ENCODE data around the gene RIN3. TPM values are rescaled to one million over a fixed set of nuclear protein-coding genes. Genes with fewer than 3 reads are reported as not detected.

RIN3 gene
- total RNA-seq, 1 experiment from 2014 or later = 2.4 TPM

GRCh38 chr14:92685784-92686355, 172.3 kb downstream of the RIN3 start:
- Histone ChIP-seq H3K36me3 (ENCODE audit: insufficient read depth, low read length, poor library complexity, severe bottlenecking) (no peaks in the 10 kb centered on the region), H3K27me3 (replicated peaks; ENCODE audit: insufficient read depth, low read depth, low read length, poor library complexity) (no peaks in the 10 kb centered on the region), H3K27ac (ENCODE audit: low read depth, low read length, poor library complexity, severe bottlenecking) (no peak overlapping the region), H3K9me3 (ENCODE audit: low read depth, low read length, poor library complexity, severe bottlenecking) (no peaks in the 10 kb centered on the region), H3K4me3 (ENCODE audit: low read depth, low read length, poor library complexity, severe bottlenecking) (no peak overlapping the region), H3K4me1 (ENCODE audit: insufficient read depth, low read length, poor library complexity, severe bottlenecking) (peaks cover 11% of the 10 kb centered on the region)
- no TSS peak for BruUV-seq (replicated peaks)
- TF ChIP-seq CTCF (conservative IDR thresholded peaks at IDR 0.05; ENCODE audit: low read depth, low read length) (no peak), EZH2 (IDR thresholded peaks at IDR 0.05; ENCODE audit: borderline replicate concordance, low read depth, low read length, poor library complexity, severe bottlenecking) (no peak)
- intact Hi-C loops (cut with micrococcal nuclease; ENCODE audit: unreplicated experiment) = loop anchor here (2.0 to 10.0 kb wide), 2 partner anchors 99 to 321 kb away; no protein-coding TSS in a partner anchor
- POLR2A ChIA-PET (ENCODE audit: low non-redundant PET) = no interaction called here
- no peak for DNase-seq (ENCODE audit: low spot score)
- CTCF ChIA-PET = interaction anchor here (1.7 kb wide), 1 partner anchor 98 kb away, joined by 9 read pairs; no protein-coding TSS in a partner anchor

GRCh38 chr14:92686411-92686899, 172.9 kb downstream of the RIN3 start:
- Histone ChIP-seq H3K4me3 (ENCODE audit: low read depth, low read length, poor library complexity, severe bottlenecking) (peak overlapping the region; percentile 37), H3K36me3 (ENCODE audit: insufficient read depth, low read length, poor library complexity, severe bottlenecking) (no peaks in the 10 kb centered on the region), H3K27me3 (replicated peaks; ENCODE audit: insufficient read depth, low read depth, low read length, poor library complexity) (no peaks in the 10 kb centered on the region), H3K9me3 (ENCODE audit: low read depth, low read length, poor library complexity, severe bottlenecking) (no peaks in the 10 kb centered on the region), H3K27ac (ENCODE audit: low read depth, low read length, poor library complexity, severe bottlenecking) (no peak overlapping the region), H3K4me1 (ENCODE audit: insufficient read depth, low read length, poor library complexity, severe bottlenecking) (peaks cover 11% of the 10 kb centered on the region)
- no TSS peak for BruUV-seq (replicated peaks)
- no peak for DNase-seq (ENCODE audit: low spot score)
- ChIA-PET CTCF (interaction anchor here (0.6 to 1.7 kb wide), 5 partner anchors 18 to 97 kb away, joined by 3 to 9 read pairs (median 3); no protein-coding TSS in a partner anchor), POLR2A (ENCODE audit: low non-redundant PET) (no interaction called here)
- intact Hi-C loops (cut with micrococcal nuclease; ENCODE audit: unreplicated experiment) = loop anchor here (2.0 to 10.0 kb wide), 2 partner anchors 98 to 322 kb away; no protein-coding TSS in a partner anchor
- TF ChIP-seq CTCF (conservative IDR thresholded peaks at IDR 0.05; ENCODE audit: low read depth, low read length) (no peak), EZH2 (IDR thresholded peaks at IDR 0.05; ENCODE audit: borderline replicate concordance, low read depth, low read length, poor library complexity, severe bottlenecking) (no peak)

GRCh38 chr14:92686900-92687427, 173.4 kb downstream of the RIN3 start:
- Histone ChIP-seq H3K4me3 (ENCODE audit: low read depth, low read length, poor library complexity, severe bottlenecking) (peak overlapping the region; percentile 37), H3K27me3 (replicated peaks; ENCODE audit: insufficient read depth, low read depth, low read length, poor library complexity) (no peaks in the 10 kb centered on the region), H3K9me3 (ENCODE audit: low read depth, low read length, poor library complexity, severe bottlenecking) (no peaks in the 10 kb centered on the region), H3K4me1 (ENCODE audit: insufficient read depth, low read length, poor library complexity, severe bottlenecking) (peaks cover 11% of the 10 kb centered on the region), H3K27ac (ENCODE audit: low read depth, low read length, poor library complexity, severe bottlenecking) (no peak overlapping the region), H3K36me3 (ENCODE audit: insufficient read depth, low read length, poor library complexity, severe bottlenecking) (no peaks in the 10 kb centered on the region)
- ChIA-PET POLR2A (ENCODE audit: low non-redundant PET) (interaction anchor here (0.5 kb wide), 1 partner anchor 739 kb away, joined by 3 read pairs; no protein-coding TSS in a partner anchor), CTCF (interaction anchor here (0.6 to 1.7 kb wide), 6 partner anchors 13 to 97 kb away, joined by 3 to 9 read pairs (median 3); no protein-coding TSS in a partner anchor)
- peak; percentile 90 for DNase-seq (ENCODE audit: low spot score)
- BruUV-seq (replicated peaks) = no TSS peak
- no peak for TF ChIP-seq EZH2 (IDR thresholded peaks at IDR 0.05; ENCODE audit: borderline replicate concordance, low read depth, low read length, poor library complexity, severe bottlenecking)
- peak; percentile 97 for TF ChIP-seq CTCF (conservative IDR thresholded peaks at IDR 0.05; ENCODE audit: low read depth, low read length)
- intact Hi-C loops (cut with micrococcal nuclease; ENCODE audit: unreplicated experiment) = loop anchor here (2.0 to 10.0 kb wide), 2 partner anchors 98 to 322 kb away; no protein-coding TSS in a partner anchor
